HepG2 (cell line): Measurements from ENCODE around the gene SNAPC4. TPM values are rescaled to one million over a fixed set of nuclear protein-coding genes. Genes with fewer than 3 reads are reported as not detected.

Experiments
- HBP1 ChIP-seq: IDR thresholded peaks from 2 replicates; pipeline ENCODE4 v1.6.1; 2016; ENCODE audit warnings: low read depth, control low read depth
- KDM4B ChIP-seq: sonication (generic); formaldehyde crosslinking; IDR thresholded peaks from 2 replicates; pipeline ENCODE4 v1.4.0; 2020; ENCODE audit warnings: missing genetic modification reagents
- KDM5B ChIP-seq: sonication (generic); formaldehyde crosslinking; IDR thresholded peaks from 2 replicates; pipeline ENCODE4 v1.4.0; 2020; ENCODE audit warnings: missing genetic modification reagents, mild to moderate bottlenecking, borderline replicate concordance
- KDM6A ChIP-seq: IDR thresholded peaks from 2 replicates; pipeline ENCODE4 v1.6.1; 2016; ENCODE audit warnings: low read depth
- MLX ChIP-seq: IDR thresholded peaks from 2 replicates; pipeline ENCODE4 v1.6.1; 2016
- MYNN ChIP-seq: sonication (generic); formaldehyde crosslinking; IDR thresholded peaks from 2 replicates; pipeline ENCODE4 v1.4.0; 2020; ENCODE audit warnings: mild to moderate bottlenecking, low read depth, missing genetic modification reagents
- PBX2 ChIP-seq: IDR thresholded peaks from 2 replicates; pipeline ENCODE4 v1.6.1; 2016; ENCODE audit warnings: control low read depth
- RARA ChIP-seq: IDR thresholded peaks from 2 replicates; pipeline ENCODE4 v1.6.1; 2016; ENCODE audit warnings: missing genetic modification reagents, missing compliant biosample characterization
- RELA ChIP-seq: sonication (generic); formaldehyde crosslinking; IDR thresholded peaks from 2 replicates; pipeline ENCODE4 v1.4.0; 2020; ENCODE audit warnings: missing genetic modification reagents
- ZNF121 ChIP-seq: sonication (generic); formaldehyde crosslinking; IDR thresholded peaks from 2 replicates; pipeline ENCODE4 v1.5.0; 2020; ENCODE audit warnings: mild to moderate bottlenecking, missing genetic modification reagents
- ZNF296 ChIP-seq: sonication (generic); formaldehyde crosslinking; conservative IDR thresholded peaks from 2 replicates; pipeline ENCODE4 v1.5.0; 2020; ENCODE audit warnings: mild to moderate bottlenecking, missing genetic modification reagents
- ZNF550 ChIP-seq: sonication (generic); formaldehyde crosslinking; IDR thresholded peaks from 2 replicates; pipeline ENCODE4 v1.4.0; 2020; ENCODE audit warnings: mild to moderate bottlenecking, missing genetic modification reagents, borderline replicate concordance
- ZNF597 ChIP-seq: sonication (generic); formaldehyde crosslinking; IDR thresholded peaks from 2 replicates; pipeline ENCODE4 v1.5.0; 2020; ENCODE audit warnings: missing genetic modification reagents
- ZNF7 ChIP-seq: IDR thresholded peaks from 2 replicates; pipeline ENCODE4 v1.6.1; 2016; ENCODE audit warnings: missing biosample characterization, missing genetic modification reagents
- polyA plus RNA-seq, 8 experiments: library from polyadenylated mRNA; depleted of rRNA in 3 of 8; stranded (reverse) in 7 of 8; unstranded in 1 of 8; fragments of >200 nt; fragmentation: Illumina TruSeq in 4 of 8; extraction: Trizol in 4 of 8; gene quantifications; 2 replicates each; pipeline versions ENCODE4 v1.2.1 to v1.2.3, GENCODE V29; 2011 to 2016; ENCODE audit warnings: low read depth in 4 of 8, missing spikeins in 1 of 8, mixed read lengths in 1 of 8; ENCODE audit not compliant: insufficient read depth in 1 of 8
- total RNA-seq, 5 experiments: library from RNA; depleted of rRNA; stranded (reverse); fragments of >200 nt; fragmentation: Illumina TruSeq; extraction: Trizol; gene quantifications; 2 replicates each; pipeline ENCODE4 v1.2.3, GENCODE V29; 2016; ENCODE audit warnings: low read depth in 1 of 5
- TF ChIP-seq, protein P1 (sequence below): sonication (generic); formaldehyde crosslinking; IDR thresholded peaks from 2 replicates; pipeline ENCODE4 v1.4.0; 2020; ENCODE audit warnings: mild to moderate bottlenecking, missing genetic modification reagents
- TF ChIP-seq, protein P2 (sequence below): sonication (generic); formaldehyde crosslinking; IDR thresholded peaks from 2 replicates; pipeline ENCODE4 v1.5.0; 2020; ENCODE audit warnings: missing genetic modification reagents
- TF ChIP-seq, protein P3 (sequence below): sonication (generic); formaldehyde crosslinking; IDR thresholded peaks from 2 replicates; pipeline ENCODE4 v1.9.0; 2021; ENCODE audit warnings: missing genetic modification reagents, mild to moderate bottlenecking, borderline replicate concordance

Gene SNAPC4
- total and polyA plus RNA-seq, 2 of the 13 experiments (the other 11 are each of a cell fraction or from before 2014, with no cell fraction given): 2.0 to 6.0 TPM

- TF ChIP-seq, protein P1, sequence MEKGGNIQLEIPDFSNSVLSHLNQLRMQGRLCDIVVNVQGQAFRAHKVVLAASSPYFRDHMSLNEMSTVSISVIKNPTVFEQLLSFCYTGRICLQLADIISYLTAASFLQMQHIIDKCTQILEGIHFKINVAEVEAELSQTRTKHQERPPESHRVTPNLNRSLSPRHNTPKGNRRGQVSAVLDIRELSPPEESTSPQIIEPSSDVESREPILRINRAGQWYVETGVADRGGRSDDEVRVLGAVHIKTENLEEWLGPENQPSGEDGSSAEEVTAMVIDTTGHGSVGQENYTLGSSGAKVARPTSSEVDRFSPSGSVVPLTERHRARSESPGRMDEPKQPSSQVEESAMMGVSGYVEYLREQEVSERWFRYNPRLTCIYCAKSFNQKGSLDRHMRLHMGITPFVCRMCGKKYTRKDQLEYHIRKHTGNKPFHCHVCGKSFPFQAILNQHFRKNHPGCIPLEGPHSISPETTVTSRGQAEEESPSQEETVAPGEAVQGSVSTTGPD (CRISPR knock-in tag): no peak
- TF ChIP-seq PBX2 (no peak), RELA (no peak), MYNN (CRISPR knock-in tag) (no peak), HBP1 (CRISPR knock-in tag) (0 out of 2 replicates have a peak, but pooled peaks have one; percentile 28), ZNF597 (CRISPR knock-in tag) (no peak), KDM5B (CRISPR knock-in tag) (0 out of 2 replicates have a peak, but pooled peaks have one; percentile 10), MLX (no peak), RARA (CRISPR knock-in tag) (peak; percentile 35), ZNF550 (CRISPR knock-in tag) (no peak), KDM4B (CRISPR knock-in tag) (0 out of 2 replicates have a peak, but pooled peaks have one; percentile 23), KDM6A (no peak), ZNF7 (CRISPR knock-in tag) (no peak), ZNF296 (no peak; the same call in 1 of the 2 replicates), ZNF121 (CRISPR knock-in tag) (peak; percentile 96)
- TF ChIP-seq, protein P2, sequence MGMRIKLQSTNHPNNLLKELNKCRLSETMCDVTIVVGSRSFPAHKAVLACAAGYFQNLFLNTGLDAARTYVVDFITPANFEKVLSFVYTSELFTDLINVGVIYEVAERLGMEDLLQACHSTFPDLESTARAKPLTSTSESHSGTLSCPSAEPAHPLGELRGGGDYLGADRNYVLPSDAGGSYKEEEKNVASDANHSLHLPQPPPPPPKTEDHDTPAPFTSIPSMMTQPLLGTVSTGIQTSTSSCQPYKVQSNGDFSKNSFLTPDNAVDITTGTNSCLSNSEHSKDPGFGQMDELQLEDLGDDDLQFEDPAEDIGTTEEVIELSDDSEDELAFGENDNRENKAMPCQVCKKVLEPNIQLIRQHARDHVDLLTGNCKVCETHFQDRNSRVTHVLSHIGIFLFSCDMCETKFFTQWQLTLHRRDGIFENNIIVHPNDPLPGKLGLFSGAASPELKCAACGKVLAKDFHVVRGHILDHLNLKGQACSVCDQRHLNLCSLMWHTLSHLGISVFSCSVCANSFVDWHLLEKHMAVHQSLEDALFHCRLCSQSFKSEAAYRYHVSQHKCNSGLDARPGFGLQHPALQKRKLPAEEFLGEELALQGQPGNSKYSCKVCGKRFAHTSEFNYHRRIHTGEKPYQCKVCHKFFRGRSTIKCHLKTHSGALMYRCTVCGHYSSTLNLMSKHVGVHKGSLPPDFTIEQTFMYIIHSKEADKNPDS (CRISPR knock-in tag): no peak
- TF ChIP-seq, protein P3, sequence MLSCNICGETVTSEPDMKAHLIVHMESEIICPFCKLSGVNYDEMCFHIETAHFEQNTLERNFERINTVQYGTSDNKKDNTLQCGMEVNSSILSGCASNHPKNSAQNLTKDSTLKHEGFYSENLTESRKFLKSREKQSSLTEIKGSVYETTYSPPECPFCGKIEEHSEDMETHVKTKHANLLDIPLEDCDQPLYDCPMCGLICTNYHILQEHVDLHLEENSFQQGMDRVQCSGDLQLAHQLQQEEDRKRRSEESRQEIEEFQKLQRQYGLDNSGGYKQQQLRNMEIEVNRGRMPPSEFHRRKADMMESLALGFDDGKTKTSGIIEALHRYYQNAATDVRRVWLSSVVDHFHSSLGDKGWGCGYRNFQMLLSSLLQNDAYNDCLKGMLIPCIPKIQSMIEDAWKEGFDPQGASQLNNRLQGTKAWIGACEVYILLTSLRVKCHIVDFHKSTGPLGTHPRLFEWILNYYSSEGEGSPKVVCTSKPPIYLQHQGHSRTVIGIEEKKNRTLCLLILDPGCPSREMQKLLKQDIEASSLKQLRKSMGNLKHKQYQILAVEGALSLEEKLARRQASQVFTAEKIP: no peak
Measured at GRCh38 chr9:136372561-136373299, 27.2 kb downstream of the SNAPC4 start (continued).
